ENCODE data around the gene PEAK3.
A peak's percentile ranks its signal among the peaks of the same experiment; 100 is the strongest.

PEAK3 gene

DNA sequence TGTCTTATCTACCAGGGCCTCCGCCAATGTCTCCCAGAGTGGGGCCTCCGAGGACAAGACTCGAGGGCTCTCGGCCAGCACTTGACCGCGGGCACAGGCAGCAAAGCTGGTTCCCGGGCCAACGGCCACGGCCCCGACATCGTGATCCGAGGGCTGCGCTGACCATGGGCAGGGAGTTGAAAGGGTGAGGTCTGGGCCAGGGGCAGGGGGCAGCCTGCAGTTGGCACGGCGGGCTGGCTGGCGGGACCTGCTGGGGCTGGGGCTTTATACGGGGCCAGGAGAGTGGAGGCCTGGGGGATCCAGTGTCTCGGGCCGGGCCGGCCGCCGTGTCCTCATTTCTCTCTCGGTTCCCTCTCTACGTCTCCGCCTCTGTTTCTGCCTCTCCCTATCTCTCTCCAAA lies 35.8 kb upstream of the PEAK3 start:
- no peak for DNase-seq (ENCODE audit: low read depth, low spot score)
- no peak overlapping the region for H3K4me3 ChIP-seq (ENCODE audit: low read depth, low read length)
- CTCF ChIA-PET, result interaction anchor here (0.9 to 4.3 kb wide), 4 partner anchors 10 to 163 kb away, joined by 3 to 71 read pairs (median 14); partner anchors contain the start of gene LSM7
- POLR2A ChIA-PET, result no interaction called here
- TF ChIP-seq, protein P1, sequence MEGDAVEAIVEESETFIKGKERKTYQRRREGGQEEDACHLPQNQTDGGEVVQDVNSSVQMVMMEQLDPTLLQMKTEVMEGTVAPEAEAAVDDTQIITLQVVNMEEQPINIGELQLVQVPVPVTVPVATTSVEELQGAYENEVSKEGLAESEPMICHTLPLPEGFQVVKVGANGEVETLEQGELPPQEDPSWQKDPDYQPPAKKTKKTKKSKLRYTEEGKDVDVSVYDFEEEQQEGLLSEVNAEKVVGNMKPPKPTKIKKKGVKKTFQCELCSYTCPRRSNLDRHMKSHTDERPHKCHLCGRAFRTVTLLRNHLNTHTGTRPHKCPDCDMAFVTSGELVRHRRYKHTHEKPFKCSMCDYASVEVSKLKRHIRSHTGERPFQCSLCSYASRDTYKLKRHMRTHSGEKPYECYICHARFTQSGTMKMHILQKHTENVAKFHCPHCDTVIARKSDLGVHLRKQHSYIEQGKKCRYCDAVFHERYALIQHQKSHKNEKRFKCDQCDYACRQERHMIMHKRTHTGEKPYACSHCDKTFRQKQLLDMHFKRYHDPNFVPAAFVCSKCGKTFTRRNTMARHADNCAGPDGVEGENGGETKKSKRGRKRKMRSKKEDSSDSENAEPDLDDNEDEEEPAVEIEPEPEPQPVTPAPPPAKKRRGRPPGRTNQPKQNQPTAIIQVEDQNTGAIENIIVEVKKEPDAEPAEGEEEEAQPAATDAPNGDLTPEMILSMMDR (IDR thresholded peaks at IDR 0.05; ENCODE audit: insufficient read depth, low read length, missing control alignments), result no peak

DNA sequence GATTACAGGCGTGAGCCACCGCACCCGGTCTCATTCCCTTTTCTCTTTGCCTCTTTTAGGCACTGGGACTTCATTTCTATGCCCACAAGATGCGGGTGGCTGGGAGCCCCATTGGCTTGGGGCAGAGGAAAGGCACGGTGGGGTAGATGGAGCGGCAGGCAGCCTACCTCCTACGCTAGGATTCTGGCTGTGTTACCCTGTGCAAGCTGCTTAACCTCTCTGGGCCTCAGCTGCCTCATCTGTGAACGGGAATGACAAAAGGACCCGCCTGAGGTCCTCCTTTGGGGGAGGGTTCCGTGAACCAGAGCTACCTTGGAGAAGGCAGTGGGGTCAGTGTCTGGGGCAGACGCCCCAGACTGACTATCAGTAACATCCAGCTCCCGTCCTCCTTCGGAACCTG lies 35.3 kb upstream of the PEAK3 start:
- no peak for DNase-seq (ENCODE audit: low read depth, low spot score)
- ChIA-PET CTCF (interaction anchor here (1.0 to 4.3 kb wide), 11 partner anchors 8 to 389 kb away, joined by 3 to 71 read pairs (median 13); partner anchors contain the start of genes LSM7 and PLEKHJ1), POLR2A (no interaction called here)
- no peak overlapping the region for H3K4me3 ChIP-seq (ENCODE audit: low read depth, low read length)
- TF ChIP-seq, protein P1 (IDR thresholded peaks at IDR 0.05; ENCODE audit: insufficient read depth, low read length, missing control alignments), result no peak

DNA sequence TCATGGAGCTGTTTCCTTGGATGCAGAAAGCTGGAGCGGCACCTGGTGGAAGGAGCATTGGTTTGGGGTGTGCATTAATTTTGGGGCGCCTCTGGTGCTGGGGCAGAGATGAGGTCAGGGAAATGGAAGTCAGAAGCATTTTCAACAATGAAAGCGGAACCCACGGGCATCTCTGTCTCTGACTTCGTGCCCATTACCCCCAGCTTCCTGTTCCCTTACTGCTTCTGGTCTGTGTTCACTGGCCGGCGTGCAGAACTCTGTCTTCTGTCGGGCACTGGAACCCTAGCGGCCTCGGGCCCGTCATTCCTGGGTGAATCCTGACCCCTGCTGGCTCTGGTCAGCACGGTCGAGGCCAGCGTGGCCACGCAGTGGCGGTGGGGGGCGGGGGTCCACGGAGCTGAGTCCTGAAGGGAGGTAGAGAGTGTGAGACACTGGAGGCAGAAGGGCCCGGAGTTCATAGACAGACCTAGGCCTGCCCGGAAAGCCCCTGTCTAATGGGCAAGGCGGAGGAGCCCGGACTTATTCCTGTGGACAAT lies 33.9 kb upstream of the PEAK3 start:
- ChIA-PET POLR2A (interaction anchor here (0.5 kb wide), 1 partner anchor 328 kb away, joined by 3 read pairs; no protein-coding TSS in a partner anchor), CTCF (interaction anchor here (0.6 to 4.3 kb wide), 43 partner anchors 9 to 388 kb away, joined by 3 to 71 read pairs (median 5); partner anchors contain the start of genes AP3D1, DOT1L, LSM7 and PLEKHJ1)
- TF ChIP-seq, protein P1 (IDR thresholded peaks at IDR 0.05; ENCODE audit: insufficient read depth, low read length, missing control alignments), result peak; percentile 84
- no peak for DNase-seq (ENCODE audit: low read depth, low spot score)
- no peak overlapping the region for H3K4me3 ChIP-seq (ENCODE audit: low read depth, low read length)

DNA sequence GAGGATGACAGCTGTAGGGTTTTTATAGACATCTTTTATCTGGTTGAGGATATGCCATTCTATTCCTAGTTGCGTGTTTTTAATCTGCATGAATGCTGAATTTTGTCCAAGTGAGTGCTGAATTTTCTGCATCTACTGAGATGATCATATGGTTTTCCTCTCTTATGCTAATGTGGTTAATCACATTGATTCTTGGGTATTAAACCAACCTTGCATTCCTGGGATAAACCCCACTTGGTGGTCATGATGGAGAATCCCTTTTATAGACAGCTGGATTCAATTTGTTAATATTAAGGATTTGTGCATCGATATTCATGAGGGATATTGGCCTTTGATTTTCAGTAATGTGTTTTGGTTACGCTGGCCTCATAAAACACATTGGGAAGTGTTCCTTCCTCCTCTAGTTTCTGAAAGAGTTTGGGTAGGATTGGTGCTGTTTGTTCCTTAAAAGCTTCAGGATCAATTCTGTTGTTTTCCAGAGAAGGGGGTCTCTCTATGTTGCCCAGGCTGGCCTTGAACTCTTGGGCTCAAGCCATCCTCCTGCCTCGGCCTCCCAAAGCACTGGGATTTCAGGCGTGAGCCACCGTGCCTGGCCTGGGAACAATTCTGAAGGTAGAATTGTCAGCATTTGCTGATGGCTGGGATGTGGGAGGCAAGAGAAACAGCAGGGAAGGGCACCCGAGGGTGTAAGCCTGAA lies 33.3 kb upstream of the PEAK3 start:
- no peak overlapping the region for H3K4me3 ChIP-seq (ENCODE audit: low read depth, low read length)
- POLR2A ChIA-PET, result no interaction called here
- no peak for DNase-seq (ENCODE audit: low read depth, low spot score)
- TF ChIP-seq, protein P1 (IDR thresholded peaks at IDR 0.05; ENCODE audit: insufficient read depth, low read length, missing control alignments), result no peak
- CTCF ChIA-PET, result interaction anchor here (0.6 to 4.3 kb wide), 41 partner anchors 9 to 387 kb away, joined by 3 to 71 read pairs (median 5); partner anchors contain the start of genes AP3D1, DOT1L, LSM7 and PLEKHJ1

DNA sequence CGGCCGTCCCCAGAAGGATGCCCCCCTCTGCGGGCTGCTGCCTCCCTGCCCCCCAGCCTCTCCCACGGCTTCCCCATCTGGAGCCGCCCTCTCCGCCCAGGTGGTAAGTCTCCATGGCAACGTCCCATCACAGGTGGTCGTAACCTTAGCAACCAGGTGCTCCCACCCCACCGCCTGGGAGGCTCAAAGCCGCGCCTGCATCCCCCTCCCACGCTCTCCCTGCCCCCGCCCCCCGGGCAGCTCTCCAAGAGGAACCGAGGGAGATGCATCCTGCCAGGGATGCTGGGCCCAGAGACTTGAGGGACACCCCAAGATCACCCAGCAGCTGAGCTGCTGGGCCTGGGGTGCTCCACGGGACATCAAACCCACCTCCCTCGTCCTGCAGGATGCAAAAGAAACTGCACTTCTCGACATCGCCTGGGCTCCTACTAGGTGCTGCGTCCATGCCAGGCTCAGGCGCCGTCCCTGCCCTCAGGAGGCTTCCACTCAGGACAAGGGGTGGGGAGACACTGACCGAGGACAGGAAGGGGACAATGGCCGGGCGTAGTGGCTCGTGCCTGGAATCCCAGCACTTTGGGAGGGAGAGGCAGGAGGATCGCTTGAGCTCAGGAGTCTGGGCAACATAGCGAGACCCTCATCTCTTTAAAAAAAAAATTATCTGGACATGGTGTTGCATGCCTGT lies 31.0 kb upstream of the PEAK3 start:
- TF ChIP-seq, protein P1 (IDR thresholded peaks at IDR 0.05; ENCODE audit: insufficient read depth, low read length, missing control alignments), result no peak
- ChIA-PET POLR2A (no interaction called here), CTCF (interaction anchor here (2.0 kb wide), 1 partner anchor 73 kb away, joined by 6 read pairs; no protein-coding TSS in a partner anchor)
- no peak overlapping the region for H3K4me3 ChIP-seq (ENCODE audit: low read depth, low read length)
- no peak for DNase-seq (ENCODE audit: low read depth, low spot score)

DNA sequence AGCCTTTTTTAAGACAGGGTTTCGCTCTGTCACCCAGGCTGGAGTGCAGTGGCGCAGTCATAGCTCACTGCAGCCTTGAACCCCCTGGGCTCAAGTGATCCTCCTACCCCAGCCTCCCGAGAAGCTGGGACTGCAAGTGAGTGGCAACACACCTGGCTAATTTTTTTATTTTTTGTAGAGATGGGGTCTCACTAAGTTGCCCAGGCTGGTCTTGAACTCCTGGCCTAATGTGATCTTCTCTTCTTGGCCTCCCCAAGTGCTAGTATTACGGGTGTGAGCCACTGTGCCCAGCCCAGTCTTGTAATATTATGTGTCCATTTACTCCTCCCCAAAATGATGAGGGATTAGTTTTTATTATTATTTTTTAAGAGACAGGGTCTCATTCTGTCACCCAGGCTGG lies 29.1 kb upstream of the PEAK3 start:
- CTCF ChIA-PET, result interaction anchor here (2.0 to 3.0 kb wide), 2 partner anchors 36 to 72 kb away, joined by 6 to 11 read pairs; no protein-coding TSS in a partner anchor
- DNase-seq (ENCODE audit: low read depth, low spot score), result no peak
- H3K4me3 ChIP-seq (ENCODE audit: low read depth, low read length), result no peak overlapping the region
- TF ChIP-seq, protein P1 (IDR thresholded peaks at IDR 0.05; ENCODE audit: insufficient read depth, low read length, missing control alignments), result no peak
- POLR2A ChIA-PET, result no interaction called here
